Measurements from ENCODE around the gene METAP2.

The METAP2 gene

GRCh38 chr12:95557625-95558024 lies 83.7 kb downstream of the METAP2 start:
- Histone ChIP-seq H3K36me3 (ENCODE audit: control insufficient read depth, insufficient read depth, low read length) (no peaks in the 10 kb centered on the region), H3K27me3 (ENCODE audit: control insufficient read depth, insufficient read depth, low read length) (no peaks in the 10 kb centered on the region), H3K27ac (ENCODE audit: low read length) (no peak overlapping the region), H3K9me3 (ENCODE audit: control insufficient read depth, insufficient read depth, low read length) (no peaks in the 10 kb centered on the region), H3K4me3 (ENCODE audit: low read length) (no peak overlapping the region), H3K4me1 (ENCODE audit: control insufficient read depth, insufficient read depth, low read length) (peaks cover 6% of the 10 kb centered on the region)
- DNase-seq (ENCODE audit: low read depth, low spot score) = no peak
- no CpG with 5 or more reads among the region's 1 CpG for WGBS (ENCODE audit: insufficient coverage, insufficient read length)

Data from iPS DF 6.9 (cell line).